H9 (cell line): ENCODE measurements around the gene NCOR1. TPM values are rescaled to one million over a fixed set of nuclear protein-coding genes. Genes with fewer than 3 reads are reported as not detected.

Experiments
- DNase-seq: peaks from one replicate; pipeline ENCODE4 v3.0.0-alpha.2; 2017
- H2AFZ ChIP-seq: one replicate; pipeline ENCODE4 v1.6.1; 2013; ENCODE audit warnings: mild to moderate bottlenecking, low read length, control low read depth, moderate library complexity
- H2AK5ac ChIP-seq: 2 replicates; pipeline ENCODE4 v1.6.1; 2013; ENCODE audit warnings: low read length, control low read depth, mixed read lengths; ENCODE audit not compliant: insufficient read length
- H2BK120ac ChIP-seq: one replicate; pipeline ENCODE4 v1.6.1; 2013; ENCODE audit warnings: low read depth, mild to moderate bottlenecking, low read length, control low read depth, inconsistent platforms; ENCODE audit not compliant: poor library complexity, severe bottlenecking
- H2BK12ac ChIP-seq: 2 replicates; pipeline ENCODE4 v1.6.1; 2013; ENCODE audit warnings: low read length, control low read depth, mixed read lengths, low read depth; ENCODE audit not compliant: insufficient read length
- H2BK15ac ChIP-seq: 2 replicates; pipeline ENCODE4 v1.6.1; 2013; ENCODE audit warnings: low read depth, low read length, control low read depth
- H2BK20ac ChIP-seq: one replicate; pipeline ENCODE4 v1.6.1; 2013; ENCODE audit warnings: low read depth, mild to moderate bottlenecking, low read length, control low read depth, inconsistent platforms; ENCODE audit not compliant: poor library complexity, severe bottlenecking
- H2BK5ac ChIP-seq: 2 replicates; pipeline ENCODE4 v1.6.1; 2013; ENCODE audit warnings: low read length, control low read depth, mixed read lengths; ENCODE audit not compliant: insufficient read length
- H3K14ac ChIP-seq: 2 replicates; pipeline ENCODE4 v1.6.1; 2013; ENCODE audit warnings: low read length, control low read depth; ENCODE audit not compliant: insufficient read depth
- H3K18ac ChIP-seq: 2 replicates; pipeline ENCODE4 v1.6.1; 2013; ENCODE audit warnings: low read depth, mild to moderate bottlenecking, mixed read lengths, low read length, control low read depth; ENCODE audit not compliant: insufficient read length
- H3K23ac ChIP-seq: 2 replicates; pipeline ENCODE4 v1.6.1; 2013; ENCODE audit warnings: low read length, control low read depth, mixed read lengths, low read depth; ENCODE audit not compliant: insufficient read length
- H3K23me2 ChIP-seq: 2 replicates; pipeline ENCODE4 v1.6.1; 2013; ENCODE audit warnings: low read depth, mild to moderate bottlenecking, mixed read lengths, low read length, control low read depth; ENCODE audit not compliant: insufficient read length, poor library complexity, severe bottlenecking
- H3K27ac ChIP-seq: 2 replicates; pipeline ENCODE4 v1.5.1; 2013; ENCODE audit warnings: low read length, control low read depth, mixed read lengths, low read depth; ENCODE audit not compliant: insufficient read length
- H3K27me3 ChIP-seq: 2 replicates; pipeline ENCODE4 v1.6.1; 2013; ENCODE audit warnings: low read length, control low read depth, inconsistent platforms; ENCODE audit not compliant: insufficient read depth
- H3K4ac ChIP-seq: 2 replicates; pipeline ENCODE4 v1.6.1; 2013; ENCODE audit warnings: low read depth, mild to moderate bottlenecking, control low read depth, inconsistent platforms, low read length, moderate library complexity
- H3K4me1 ChIP-seq: 2 replicates; pipeline ENCODE4 v1.6.1; 2013; ENCODE audit warnings: low read length, control low read depth, inconsistent platforms; ENCODE audit not compliant: insufficient read depth
- H3K4me2 ChIP-seq: 2 replicates; pipeline ENCODE4 v1.6.1; 2013; ENCODE audit warnings: low read length, control low read depth, mixed read lengths; ENCODE audit not compliant: insufficient read length, insufficient read depth
- H3K56ac ChIP-seq: 2 replicates; pipeline ENCODE4 v1.6.1; 2013; ENCODE audit warnings: low read depth, mild to moderate bottlenecking, mixed read lengths, low read length, control low read depth; ENCODE audit not compliant: insufficient read length
- H3K79me1 ChIP-seq: 2 replicates; pipeline ENCODE4 v1.6.1; 2013; ENCODE audit warnings: low read depth, mild to moderate bottlenecking, moderate library complexity, low read length, control low read depth, inconsistent platforms; ENCODE audit not compliant: insufficient read depth, poor library complexity, severe bottlenecking
- H3K79me2 ChIP-seq: 2 replicates; pipeline ENCODE4 v1.6.1; 2013; ENCODE audit warnings: low read length, control low read depth, inconsistent platforms; ENCODE audit not compliant: insufficient read depth
- H3K9ac ChIP-seq: 2 replicates; pipeline ENCODE4 v1.6.1; 2013; ENCODE audit warnings: low read length, control low read depth, mixed read lengths; ENCODE audit not compliant: insufficient read length; ENCODE audit errors: extremely low read depth
- H3K9me3 ChIP-seq: one replicate; pipeline ENCODE4 v1.6.1; 2013; ENCODE audit warnings: low read depth, low read length, inconsistent platforms; ENCODE audit not compliant: control insufficient read depth
- H3T11ph ChIP-seq: one replicate; pipeline ENCODE4 v1.6.1; 2013; ENCODE audit warnings: mild to moderate bottlenecking, low read length, control low read depth, inconsistent platforms
- H4K20me1 ChIP-seq: one replicate; pipeline ENCODE4 v1.6.1; 2013; ENCODE audit not compliant: control insufficient read depth, insufficient read length, insufficient read depth
- H4K5ac ChIP-seq: 2 replicates; pipeline ENCODE4 v1.6.1; 2013; ENCODE audit warnings: low read depth, mild to moderate bottlenecking, mixed read lengths, low read length, control low read depth; ENCODE audit not compliant: insufficient read length
- H4K8ac ChIP-seq: replicated peaks from 2 replicates; pipeline ENCODE4 v1.6.1; 2013; ENCODE audit warnings: low read length, control low read depth, mixed read lengths, low read depth; ENCODE audit not compliant: insufficient read length
- H4K91ac ChIP-seq: 2 replicates; pipeline ENCODE4 v1.6.1; 2013; ENCODE audit warnings: low read depth, mild to moderate bottlenecking, moderate library complexity, mixed read lengths, low read length, control low read depth; ENCODE audit not compliant: insufficient read length
- H3K27ac Mint-ChIP-seq, 3 experiments: 2 replicates in 2 of 3; 3 replicates in 1 of 3; pipeline ENCODE4 v1.8.0; 2020 to 2021; ENCODE audit warnings: mixed read lengths in 3 of 3, mild to moderate bottlenecking in 1 of 3, moderate library complexity in 1 of 3
- H3K27me3 Mint-ChIP-seq: 2 replicates; pipeline ENCODE4 v1.8.0; 2021; ENCODE audit warnings: low read depth, mild to moderate bottlenecking, moderate library complexity, mixed read lengths
- H3K36me3 Mint-ChIP-seq, 3 experiments: 2 replicates in 2 of 3; 3 replicates in 1 of 3; pipeline ENCODE4 v1.8.0; 2020 to 2021; ENCODE audit warnings: low read depth in 3 of 3, mixed read lengths in 3 of 3; ENCODE audit not compliant: insufficient read depth in 1 of 3
- H3K4me1 Mint-ChIP-seq, 2 experiments: 2 replicates each; pipeline ENCODE4 v1.8.0; 2020; ENCODE audit warnings: mixed read lengths in 2 of 2
- H3K4me3 Mint-ChIP-seq, 2 experiments: 2 replicates in 1 of 2; 3 replicates in 1 of 2; pipeline ENCODE4 v1.8.0; 2020 to 2021; ENCODE audit warnings: mild to moderate bottlenecking in 2 of 2, mixed read lengths in 2 of 2, moderate library complexity in 1 of 2
- H3K9me3 Mint-ChIP-seq, 2 experiments: 2 replicates in 1 of 2; 3 replicates in 1 of 2; pipeline ENCODE4 v1.8.0; 2020; ENCODE audit warnings: mild to moderate bottlenecking in 2 of 2, mixed read lengths in 2 of 2, moderate library complexity in 1 of 2
- CTCF ChIP-seq: fragments of 200-600 bp; sonication (generic); conservative IDR thresholded peaks from 3 replicates; pipeline ENCODE4 v1.8.0; 2021; ENCODE audit warnings: antibody characterized with exemption, mild to moderate bottlenecking
- WGBS: extraction: QIAGEN DNeasy Blood & Tissue Kit; methylation state at CpG from one replicate; pipeline ENCODE4 v1.1.7; 2013; ENCODE audit warnings: missing lambda C conversion rate, low lambda C conversion rate, mixed read lengths; ENCODE audit not compliant: insufficient read length; ENCODE audit errors: extremely low coverage; 5-methylcytosine and 5-hydroxymethylcytosine counted together
- total RNA-seq: library from RNA; stranded (reverse); gene quantifications from 2 replicates; pipeline ENCODE4 v1.2.1, GENCODE V29; 2021

NCOR1 gene
- total RNA-seq, 1 experiment from 2014 or later = 119 TPM

- Histone ChIP-seq H3K4me2 (no peak overlapping the region), H4K8ac (no peak overlapping the region), H3K79me1 (no peaks in the 10 kb centered on the region), H3K23me2 (no peaks in the 10 kb centered on the region), H3K4me1 (no peaks in the 10 kb centered on the region), H4K91ac (no peak overlapping the region), H2BK120ac (no peak overlapping the region), H4K20me1 (no peaks in the 10 kb centered on the region), H3K27ac (no peak overlapping the region), H3K56ac (no peak overlapping the region), H2BK12ac (no peak overlapping the region), H3K9me3 (no peaks in the 10 kb centered on the region), H4K5ac (no peak overlapping the region), H3K18ac (no peak overlapping the region), H3K27me3 (no peaks in the 10 kb centered on the region), H2AFZ (no peak overlapping the region), H3K79me2 (no peaks in the 10 kb centered on the region), H2BK15ac (no peak overlapping the region), H3K23ac (no peak overlapping the region), H3K9ac (no peak overlapping the region), H2AK5ac (no peak overlapping the region), H2BK5ac (no peak overlapping the region), H3T11ph (no peak overlapping the region), H3K14ac (no peak overlapping the region), H3K4ac (no peak overlapping the region), H2BK20ac (no peak overlapping the region)
- TF ChIP-seq CTCF = no peak
- DNase-seq = no peak
- Mint-ChIP-seq H3K4me3 (no peak overlapping the region), H3K9me3 (no peaks in the 10 kb centered on the region), H3K36me3 (peaks cover 27 to 75% (median 64%) of the 10 kb centered on the region in 3 experiments; a peak in 6 of 7 replicates), H3K27me3 (no peaks in the 10 kb centered on the region), H3K27ac (no peak overlapping the region), H3K4me1 (no peaks in the 10 kb centered on the region)
- WGBS = no CpG with 5 or more reads among the region's 3 CpGs
Observed at GRCh38 chr17:16074423-16074822, 140.9 kb downstream of the NCOR1 start.
